Stimulated activated CD8-positive, alpha-beta memory T cell treated with anti-CD3 and anti-CD28 coated beads, Interleukin-15, amount 100 ng/mL, for 48 hours (primary cell): ENCODE data around the gene GTF3C1.

ENCODE experiments used
- DNase-seq, 2 donors: peaks; one replicate each; pipeline ENCODE4 v3.0.0-alpha.2; 2020; ENCODE audit warnings: low read depth in 2 of 2

Gene GTF3C1

DNA sequence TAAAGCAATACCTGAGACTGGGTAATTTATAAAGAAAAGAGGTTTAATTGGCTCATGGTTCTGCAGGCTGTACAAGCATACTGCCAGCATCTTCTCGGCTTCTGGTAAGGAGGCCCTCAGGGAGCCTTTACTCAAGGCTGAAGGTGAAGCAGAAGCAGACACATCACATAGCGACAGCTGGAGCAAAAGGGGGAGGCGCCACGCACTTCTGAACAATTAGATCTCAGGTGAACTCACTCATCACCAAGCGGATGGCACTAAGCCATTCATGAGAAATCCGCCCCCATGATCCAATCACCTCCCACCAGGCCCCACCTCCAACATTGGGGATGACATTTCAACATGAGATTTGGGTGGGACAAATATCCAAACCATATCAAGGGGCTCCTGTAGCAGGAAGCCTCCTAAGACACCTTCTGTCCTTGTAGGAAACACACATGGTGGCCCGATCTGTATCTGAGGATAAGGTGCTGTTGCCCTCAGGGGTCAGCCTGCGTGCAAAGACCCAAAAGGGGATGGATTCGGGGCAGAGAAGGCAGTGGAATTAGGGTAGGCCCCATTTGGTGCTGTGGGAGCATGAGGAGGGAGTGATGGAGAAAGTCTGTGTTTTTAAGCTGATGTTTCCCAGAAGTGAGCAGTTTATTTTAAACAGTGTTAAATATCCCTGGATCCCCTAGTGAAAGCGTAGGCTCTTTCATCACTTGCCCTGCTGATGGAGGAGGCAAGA lies 124.8 kb downstream of the GTF3C1 start:
- no peak for DNase-seq

DNA sequence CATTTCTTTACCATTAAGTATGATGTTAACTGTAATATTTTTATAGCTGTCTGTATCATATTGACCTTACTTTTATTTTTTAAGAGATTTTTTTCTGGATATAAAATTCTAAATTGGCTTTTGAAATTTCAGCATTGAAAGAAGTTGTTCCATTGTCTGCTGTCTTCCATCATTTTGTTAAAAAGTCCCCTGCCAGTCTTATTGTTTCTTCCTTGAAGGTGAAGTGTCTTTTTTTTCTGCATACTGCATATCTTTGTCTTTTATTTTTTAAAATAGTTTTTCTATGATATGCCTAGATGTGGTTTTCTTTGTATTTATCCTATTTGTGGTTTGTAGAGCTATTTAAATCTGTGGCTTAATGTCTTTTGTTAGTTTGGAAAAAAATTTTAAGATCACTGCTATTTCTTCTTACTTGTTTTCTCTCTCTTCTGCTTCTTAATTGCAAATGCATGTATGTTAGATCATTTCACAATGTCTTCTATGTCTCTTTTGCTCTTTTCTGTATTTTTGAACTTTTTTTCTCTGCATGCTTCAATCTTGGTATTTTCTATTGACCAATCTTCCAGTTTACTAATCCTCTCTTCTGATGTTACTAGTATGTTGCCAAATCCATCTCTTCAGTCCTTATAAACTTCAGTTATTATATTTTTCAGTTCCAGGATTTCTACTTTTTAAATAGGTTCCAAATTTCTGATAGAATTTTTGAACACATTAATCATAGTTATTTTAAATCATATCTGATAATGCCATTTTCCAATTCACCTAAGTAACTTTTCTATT lies 127.6 kb downstream of the GTF3C1 start:
- no peak for DNase-seq

DNA sequence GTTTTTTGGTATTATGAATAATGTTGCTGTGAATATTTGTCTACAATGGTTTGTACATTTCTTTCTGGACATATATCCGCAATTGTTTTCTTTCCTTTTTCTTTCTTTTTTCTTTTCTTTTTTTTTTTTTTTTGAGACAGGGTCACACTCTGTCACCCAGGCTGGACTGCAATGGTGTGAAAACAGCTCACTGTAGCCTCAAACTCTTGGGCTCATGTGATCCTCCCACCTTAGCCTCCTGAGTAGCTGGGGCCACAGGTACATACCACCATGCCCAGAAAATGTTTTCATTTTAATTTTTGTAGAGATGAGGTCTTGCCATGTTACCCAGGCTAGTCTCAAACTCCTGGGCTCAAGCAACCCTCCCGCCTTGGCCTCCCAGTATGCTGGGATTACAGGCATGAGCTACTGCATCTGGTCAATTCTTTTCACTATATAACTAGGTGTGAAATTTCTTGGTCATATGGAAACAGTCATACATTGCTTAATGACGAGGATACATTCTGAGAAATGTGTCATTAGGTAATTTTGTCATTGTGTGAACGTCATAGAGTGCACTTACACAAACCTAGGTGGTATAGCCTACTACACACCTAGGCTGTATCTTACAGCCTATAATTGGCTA lies 132.6 kb downstream of the GTF3C1 start:
- DNase-seq, result no peak

DNA sequence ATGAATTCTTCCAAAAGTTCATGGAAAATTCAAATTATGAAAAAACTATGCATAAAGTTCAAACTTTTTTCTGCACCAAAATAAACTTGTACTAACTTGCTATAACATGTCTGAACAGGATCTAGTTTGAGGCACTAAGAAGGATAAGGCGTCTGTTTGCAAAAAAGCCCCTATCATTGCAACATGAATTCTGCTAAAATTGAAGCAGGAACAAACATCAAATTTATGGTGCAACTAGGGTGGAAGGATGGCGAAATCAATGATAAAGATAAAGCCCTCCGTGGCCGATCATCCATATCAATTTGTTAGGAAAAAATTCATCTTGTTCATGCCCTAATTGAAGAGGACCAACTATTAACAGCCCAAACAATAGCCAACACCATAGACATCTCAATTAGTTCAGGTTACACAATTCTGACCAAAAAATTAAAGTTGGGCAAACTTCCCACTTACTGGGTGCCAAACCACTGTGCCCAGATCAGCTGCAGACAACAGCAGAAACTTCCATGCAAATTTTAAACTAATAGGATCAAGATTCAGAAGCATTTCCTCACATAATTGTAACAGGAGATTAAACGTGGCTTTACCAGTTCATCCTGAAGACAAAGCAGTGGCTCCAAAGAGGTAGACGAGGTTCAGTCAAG lies 134.8 kb downstream of the GTF3C1 start:
- no peak for DNase-seq

DNA sequence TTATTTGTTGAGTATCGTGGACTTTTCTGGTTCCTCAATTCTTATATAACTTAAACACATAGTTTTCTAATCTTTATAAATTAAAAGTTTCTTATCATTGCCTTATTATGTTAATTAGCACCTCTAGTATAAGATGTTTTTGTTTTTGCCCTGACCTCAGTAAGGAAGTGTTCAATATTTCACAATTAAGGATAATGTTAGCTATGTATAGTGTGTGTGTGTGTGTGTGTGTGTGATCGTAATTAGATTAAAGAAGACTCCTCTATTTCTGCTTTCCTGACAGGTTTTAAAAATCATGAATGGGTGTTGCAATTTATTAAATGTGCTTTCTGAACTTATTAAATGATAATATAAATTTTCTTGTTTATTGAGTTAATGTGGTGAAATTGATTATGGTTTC lies 135.8 kb downstream of the GTF3C1 start:
- DNase-seq, result no peak

DNA sequence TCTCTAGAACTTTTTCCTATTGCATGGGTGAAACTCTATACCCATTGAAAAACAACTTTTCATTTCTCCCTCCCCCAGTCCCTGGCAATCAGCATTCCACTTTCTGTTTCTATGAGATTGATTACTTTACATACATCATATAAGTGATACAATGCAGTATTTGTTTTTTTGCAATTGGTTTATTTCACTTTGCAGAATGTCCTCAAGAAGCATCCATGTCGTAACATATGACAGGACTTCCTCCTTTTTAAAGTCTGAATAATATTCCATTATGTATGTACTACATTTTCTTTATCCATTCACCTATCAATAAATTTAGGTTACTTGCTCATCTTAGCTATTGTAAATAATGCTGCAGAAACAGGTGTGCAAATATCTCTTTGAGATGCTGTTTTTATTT lies 139.0 kb downstream of the GTF3C1 start:
- no peak for DNase-seq
